HEK293 (cell line): Measurements from ENCODE around the gene ELAPOR2.

Experiments used
- CTCF ChIA-PET: fragments of 350-600 bp; formaldehyde crosslinking; extraction: SDS; loops from one replicate; lab custom pipeline; 2021; ENCODE audit warnings: antibody characterized with exemption; lab: Yijun Ruan, JAX
- POLR2A ChIA-PET: fragments of 300-600 bp; formaldehyde crosslinking; extraction: SDS; loops from one replicate; lab custom pipeline; 2020; ENCODE audit warnings: antibody characterized with exemption, inconsistent platforms; lab: Yijun Ruan, JAX
- H3K27ac ChIP-seq: fragments of 200-500 bp; sonication (Bioruptor generic); 2 replicates; pipeline ENCODE4 v1.5.1; 2014; ENCODE audit warnings: low read depth, low read length, control low read depth, inconsistent platforms; ENCODE audit errors: extremely low read depth
- H3K36me3 ChIP-seq, 2 experiments: fragments of 200-500 bp in 1 of 2; sonication (Bioruptor generic) in 1 of 2; 1 replicate in 1 of 2; 2 replicates in 1 of 2; pipeline ENCODE4 v1.5.1; 2014 to 2017; ENCODE audit warnings: inconsistent platforms in 2 of 2, low read length in 2 of 2; ENCODE audit not compliant: control insufficient read depth in 2 of 2, insufficient read depth in 1 of 2
- H3K4me1 ChIP-seq: fragments of 200-500 bp; sonication (Bioruptor generic); 2 replicates; pipeline ENCODE4 v1.5.1; 2014; ENCODE audit warnings: mild to moderate bottlenecking, low read length, inconsistent platforms; ENCODE audit not compliant: control insufficient read depth, insufficient read depth
- H3K4me3 ChIP-seq: 2 replicates; pipeline ENCODE4 v1.5.1; 2011; ENCODE audit warnings: low read depth, mild to moderate bottlenecking, control low read depth, low read length, moderate library complexity
- H3K9me3 ChIP-seq: fragments of 200-500 bp; sonication (Bioruptor generic); 2 replicates; pipeline ENCODE4 v1.5.1; 2014; ENCODE audit warnings: low read depth, low read length, inconsistent platforms; ENCODE audit not compliant: control insufficient read depth, insufficient read depth
- GLI4 ChIP-seq: fragments of 450-650 bp; formaldehyde crosslinking; IDR thresholded peaks from 2 replicates; pipeline ENCODE4 v1.5.1; 2016; ENCODE audit warnings: missing biosample characterization, missing genetic modification characterization
- IKZF3 ChIP-seq: fragments of 450-650 bp; IDR thresholded peaks from 2 replicates; pipeline ENCODE4 v1.5.0; 2018; ENCODE audit warnings: missing biosample characterization, mild to moderate bottlenecking, missing genetic modification characterization, moderate library complexity
- KLF1 ChIP-seq: fragments of 450-650 bp; formaldehyde crosslinking; IDR thresholded peaks from 2 replicates; pipeline ENCODE4 v1.5.1; 2016; ENCODE audit warnings: missing biosample characterization, missing genetic modification characterization
- KLF17 ChIP-seq: fragments of 450-650 bp; formaldehyde crosslinking; IDR thresholded peaks from 2 replicates; pipeline ENCODE4 v1.5.1; 2016; ENCODE audit warnings: missing biosample characterization, missing genetic modification characterization
- MYNN ChIP-seq: fragments of 450-650 bp; formaldehyde crosslinking; IDR thresholded peaks from 2 replicates; pipeline ENCODE4 v1.5.1; 2016; ENCODE audit warnings: missing biosample characterization, missing genetic modification characterization, borderline replicate concordance
- SALL2 ChIP-seq: fragments of 450-650 bp; formaldehyde crosslinking; IDR thresholded peaks from 2 replicates; pipeline ENCODE4 v1.5.0; 2017; ENCODE audit warnings: missing biosample characterization, mild to moderate bottlenecking, missing genetic modification characterization, borderline replicate concordance
- SP7 ChIP-seq: fragments of 450-650 bp; formaldehyde crosslinking; IDR thresholded peaks from 2 replicates; pipeline ENCODE4 v1.5.1; 2016; ENCODE audit warnings: missing biosample characterization, missing genetic modification characterization
- ZBTB10 ChIP-seq: fragments of 450-650 bp; formaldehyde crosslinking; IDR thresholded peaks from 2 replicates; pipeline ENCODE4 v1.5.1; 2016; ENCODE audit warnings: missing biosample characterization, missing genetic modification characterization
- ZBTB8A ChIP-seq: fragments of 450-650 bp; formaldehyde crosslinking; IDR thresholded peaks from 2 replicates; pipeline ENCODE4 v1.5.1; 2016; ENCODE audit warnings: missing biosample characterization, missing genetic modification characterization
- ZFHX2 ChIP-seq: fragments of 450-650 bp; formaldehyde crosslinking; conservative IDR thresholded peaks from 2 replicates; pipeline ENCODE4 v1.5.1; 2016; ENCODE audit warnings: missing biosample characterization, missing genetic modification characterization
- ZNF121 ChIP-seq: fragments of 450-650 bp; formaldehyde crosslinking; IDR thresholded peaks from 2 replicates; pipeline ENCODE4 v1.5.1; 2016; ENCODE audit warnings: missing biosample characterization, missing genetic modification characterization
- ZNF175 ChIP-seq: fragments of 450-650 bp; formaldehyde crosslinking; IDR thresholded peaks from 2 replicates; pipeline ENCODE4 v1.5.1; 2016; ENCODE audit warnings: missing biosample characterization, missing genetic modification characterization
- ZNF324 ChIP-seq: fragments of 450-650 bp; formaldehyde crosslinking; IDR thresholded peaks from 2 replicates; pipeline ENCODE4 v1.5.1; 2016; ENCODE audit warnings: missing biosample characterization, missing genetic modification characterization
- ZNF354C ChIP-seq: fragments of 450-650 bp; formaldehyde crosslinking; IDR thresholded peaks from 2 replicates; pipeline ENCODE4 v1.5.1; 2016; ENCODE audit warnings: missing biosample characterization, missing genetic modification characterization, low read depth, borderline replicate concordance
- ZNF558 ChIP-seq: fragments of 450-650 bp; formaldehyde crosslinking; IDR thresholded peaks from 2 replicates; pipeline ENCODE4 v1.5.1; 2016; ENCODE audit warnings: missing biosample characterization, missing genetic modification characterization
- ZNF571 ChIP-seq: fragments of 450-650 bp; formaldehyde crosslinking; IDR thresholded peaks from 2 replicates; pipeline ENCODE4 v1.5.0; 2017; ENCODE audit warnings: missing biosample characterization, missing genetic modification characterization
- ZNF580 ChIP-seq: fragments of 450-650 bp; formaldehyde crosslinking; IDR thresholded peaks from 2 replicates; pipeline ENCODE4 v1.5.1; 2016; ENCODE audit warnings: missing biosample characterization, missing genetic modification characterization
- ZNF585B ChIP-seq: fragments of 450-650 bp; formaldehyde crosslinking; IDR thresholded peaks from 2 replicates; pipeline ENCODE4 v1.5.1; 2016; ENCODE audit warnings: missing biosample characterization, missing genetic modification characterization
- ZNF639 ChIP-seq: fragments of 450-650 bp; formaldehyde crosslinking; IDR thresholded peaks from 2 replicates; pipeline ENCODE4 v1.5.1; 2016; ENCODE audit warnings: missing biosample characterization, missing genetic modification characterization
- ZNF645 ChIP-seq: fragments of 450-650 bp; formaldehyde crosslinking; IDR thresholded peaks from 2 replicates; pipeline ENCODE4; 2016; ENCODE audit warnings: missing biosample characterization, missing genetic modification characterization
- ZSCAN23 ChIP-seq: fragments of 450-650 bp; formaldehyde crosslinking; IDR thresholded peaks from 2 replicates; pipeline ENCODE4 v1.5.1; 2016; ENCODE audit warnings: missing biosample characterization, missing genetic modification characterization
- ZSCAN4 ChIP-seq: fragments of 450-650 bp; formaldehyde crosslinking; IDR thresholded peaks from 2 replicates; pipeline ENCODE4 v1.5.1; 2017; ENCODE audit warnings: missing biosample characterization, missing genetic modification characterization
- TF ChIP-seq, protein P1 (sequence below): fragments of 450-650 bp; formaldehyde crosslinking; IDR thresholded peaks from 2 replicates; pipeline ENCODE4 v1.5.1; 2016; ENCODE audit warnings: missing biosample characterization, missing genetic modification characterization

ELAPOR2 gene

GRCh38 chr7:87056346-87056745 lies 3.1 kb downstream of the ELAPOR2 start:
- CTCF ChIA-PET = interaction anchor here (0.8 kb wide), 1 partner anchor 92 kb away, joined by 4 read pairs; no protein-coding TSS in a partner anchor
- no peak for TF ChIP-seq SALL2 (tag by site-specific recombination)
- TF ChIP-seq ZBTB10 (tag by site-specific recombination) = no peak
- no peak for TF ChIP-seq KLF1 (tag by site-specific recombination)
- no peak for TF ChIP-seq IKZF3 (tag by site-specific recombination)
- no peak for TF ChIP-seq ZNF645 (tag by site-specific recombination)
- TF ChIP-seq ZNF121 (tag by site-specific recombination) = no peak
- TF ChIP-seq ZNF558 (tag by site-specific recombination) = no peak
- no peak for TF ChIP-seq ZNF580 (tag by site-specific recombination)
- TF ChIP-seq ZNF571 (tag by site-specific recombination) = no peak
- TF ChIP-seq, protein P1, sequence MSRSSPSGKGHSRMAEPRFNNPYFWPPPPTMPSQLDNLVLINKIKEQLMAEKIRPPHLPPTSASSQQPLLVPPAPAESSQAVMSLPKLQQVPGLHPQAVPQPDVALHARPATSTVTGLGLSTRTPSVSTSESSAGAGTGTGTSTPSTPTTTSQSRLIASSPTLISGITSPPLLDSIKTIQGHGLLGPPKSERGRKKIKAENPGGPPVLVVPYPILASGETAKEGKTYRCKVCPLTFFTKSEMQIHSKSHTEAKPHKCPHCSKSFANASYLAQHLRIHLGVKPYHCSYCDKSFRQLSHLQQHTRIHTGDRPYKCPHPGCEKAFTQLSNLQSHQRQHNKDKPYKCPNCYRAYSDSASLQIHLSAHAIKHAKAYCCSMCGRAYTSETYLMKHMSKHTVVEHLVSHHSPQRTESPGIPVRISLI (tag by site-specific recombination) = no peak
- H3K4me1 ChIP-seq = no peaks in the 10 kb centered on the region; the same call in 1 of the 2 replicates

GRCh38 chr7:87048839-87049238 lies 10.6 kb downstream of the ELAPOR2 start:
- no peaks in the 10 kb centered on the region for H3K36me3 ChIP-seq
- no peak overlapping the region for H3K4me3 ChIP-seq
- no peaks in the 10 kb centered on the region for H3K4me1 ChIP-seq
- TF ChIP-seq KLF17 (tag by site-specific recombination) (no peak), ZFHX2 (tag by site-specific recombination) (no peak), SP7 (tag by site-specific recombination) (no peak), ZNF175 (no peak), ZNF585B (tag by site-specific recombination) (no peak), ZNF324 (no peak), GLI4 (tag by site-specific recombination) (no peak), ZBTB8A (tag by site-specific recombination) (no peak), ZSCAN4 (tag by site-specific recombination) (no peak), ZSCAN23 (no peak), ZNF354C (no peak), MYNN (no peak), ZNF639 (tag by site-specific recombination) (no peak)
- ChIA-PET CTCF (interaction anchor here (0.7 kb wide), 2 partner anchors 12 to 991 kb away, joined by 3 to 5 read pairs; no protein-coding TSS in a partner anchor), POLR2A (no interaction called here)
- no peaks in the 10 kb centered on the region for H3K9me3 ChIP-seq
- H3K27ac ChIP-seq = no peak overlapping the region

More at GRCh38 chr7:87056346-87056745, 3.1 kb downstream of the ELAPOR2 start:
- no peaks in the 10 kb centered on the region for H3K36me3 ChIP-seq
- POLR2A ChIA-PET = no interaction called here
- no peaks in the 10 kb centered on the region for H3K9me3 ChIP-seq
- no peak overlapping the region for H3K4me3 ChIP-seq
- H3K27ac ChIP-seq = no peak overlapping the region
